ENCODE measurements around the gene PJA1.

Gene PJA1

DNA sequence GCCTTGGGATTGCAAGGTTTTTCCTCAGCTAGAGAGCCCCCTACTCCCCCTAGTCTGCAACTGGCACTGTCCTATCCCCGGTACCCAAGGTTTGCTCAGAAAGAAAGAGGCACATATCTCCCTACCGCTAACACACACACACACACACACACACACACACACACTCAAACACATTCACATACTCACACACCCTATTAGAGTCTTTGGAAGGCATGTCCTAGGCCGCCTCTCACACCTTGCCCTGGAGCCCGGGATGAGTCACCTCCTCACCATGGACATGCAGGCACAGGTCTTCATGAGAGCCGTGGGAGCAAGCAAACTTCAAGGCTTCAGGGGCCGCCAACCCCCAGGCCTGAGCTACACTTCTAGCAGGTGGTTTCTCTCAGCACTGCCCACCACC, 49.2 kb downstream of the PJA1 start:
- Histone ChIP-seq H3K27ac (ENCODE audit: low read length) (no peak overlapping the region), H4K20me1 (ENCODE audit: insufficient read depth, low read length) (no peaks in the 10 kb centered on the region), H2AFZ (ENCODE audit: low read depth, low read length) (no peak overlapping the region), H3K4me3 (ENCODE audit: low read length) (no peak overlapping the region), H3K9me3 (ENCODE audit: insufficient read depth, low read length) (no peaks in the 10 kb centered on the region), H3K4me2 (ENCODE audit: low read length) (no peak overlapping the region), H3K79me2 (ENCODE audit: low read length) (no peaks in the 10 kb centered on the region), H3K27me3 (ENCODE audit: low read depth, low read length) (no peaks in the 10 kb centered on the region), H3K4me1 (ENCODE audit: low read length) (no peaks in the 10 kb centered on the region), H3K36me3 (replicated peaks; ENCODE audit: low read depth, low read length) (no peaks in the 10 kb centered on the region), H3K9ac (ENCODE audit: low read length) (no peak overlapping the region)
- TF ChIP-seq, protein P1, sequence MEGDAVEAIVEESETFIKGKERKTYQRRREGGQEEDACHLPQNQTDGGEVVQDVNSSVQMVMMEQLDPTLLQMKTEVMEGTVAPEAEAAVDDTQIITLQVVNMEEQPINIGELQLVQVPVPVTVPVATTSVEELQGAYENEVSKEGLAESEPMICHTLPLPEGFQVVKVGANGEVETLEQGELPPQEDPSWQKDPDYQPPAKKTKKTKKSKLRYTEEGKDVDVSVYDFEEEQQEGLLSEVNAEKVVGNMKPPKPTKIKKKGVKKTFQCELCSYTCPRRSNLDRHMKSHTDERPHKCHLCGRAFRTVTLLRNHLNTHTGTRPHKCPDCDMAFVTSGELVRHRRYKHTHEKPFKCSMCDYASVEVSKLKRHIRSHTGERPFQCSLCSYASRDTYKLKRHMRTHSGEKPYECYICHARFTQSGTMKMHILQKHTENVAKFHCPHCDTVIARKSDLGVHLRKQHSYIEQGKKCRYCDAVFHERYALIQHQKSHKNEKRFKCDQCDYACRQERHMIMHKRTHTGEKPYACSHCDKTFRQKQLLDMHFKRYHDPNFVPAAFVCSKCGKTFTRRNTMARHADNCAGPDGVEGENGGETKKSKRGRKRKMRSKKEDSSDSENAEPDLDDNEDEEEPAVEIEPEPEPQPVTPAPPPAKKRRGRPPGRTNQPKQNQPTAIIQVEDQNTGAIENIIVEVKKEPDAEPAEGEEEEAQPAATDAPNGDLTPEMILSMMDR (IDR thresholded peaks at IDR 0.05; ENCODE audit: low read depth, low read length): no peak
- TF ChIP-seq EZH2phosphoT487 (IDR thresholded peaks at IDR 0.05; ENCODE audit: low read depth): no peak

DNA sequence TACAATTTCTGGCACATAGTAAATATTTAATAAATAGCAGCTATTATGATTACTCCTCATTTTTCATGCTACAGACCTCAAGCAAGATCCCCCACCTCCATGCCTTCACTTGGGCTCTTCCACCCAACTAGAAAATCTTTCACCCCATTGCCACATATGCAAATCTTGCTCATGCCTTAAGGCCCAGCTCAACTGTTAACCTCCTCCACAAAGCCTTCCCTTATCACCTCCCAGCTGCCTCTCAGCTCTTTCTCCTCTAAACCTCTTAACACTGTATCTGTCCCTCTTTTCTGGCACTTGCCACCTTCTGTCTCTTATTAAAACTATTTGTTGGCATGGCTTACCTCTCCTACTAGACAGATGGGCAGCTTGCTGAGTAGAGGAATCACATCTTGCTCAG, 51.5 kb downstream of the PJA1 start:
- no peaks in the 10 kb centered on the region for H4K20me1 ChIP-seq (ENCODE audit: insufficient read depth, low read length)
- H3K27me3 ChIP-seq (ENCODE audit: low read depth, low read length): no peaks in the 10 kb centered on the region
- no peak overlapping the region for H3K4me3 ChIP-seq (ENCODE audit: low read length)
- no peak overlapping the region for H2AFZ ChIP-seq (ENCODE audit: low read depth, low read length)
- H3K27ac ChIP-seq (ENCODE audit: low read length): no peak overlapping the region
- H3K9ac ChIP-seq (ENCODE audit: low read length): no peak overlapping the region
- no peak overlapping the region for H3K4me2 ChIP-seq (ENCODE audit: low read length)
- no peaks in the 10 kb centered on the region for H3K79me2 ChIP-seq (ENCODE audit: low read length)
- TF ChIP-seq, protein P1 (IDR thresholded peaks at IDR 0.05; ENCODE audit: low read depth, low read length): no peak
- TF ChIP-seq EZH2phosphoT487 (IDR thresholded peaks at IDR 0.05; ENCODE audit: low read depth): no peak
- no peaks in the 10 kb centered on the region for H3K9me3 ChIP-seq (ENCODE audit: insufficient read depth, low read length)
- no peaks in the 10 kb centered on the region for H3K36me3 ChIP-seq (replicated peaks; ENCODE audit: low read depth, low read length)
- no peaks in the 10 kb centered on the region for H3K4me1 ChIP-seq (ENCODE audit: low read length)
